GM12878 (cell line): Measurements from ENCODE around the gene DLG2. TPM values are rescaled to one million over a fixed set of nuclear protein-coding genes. Genes with fewer than 3 reads are reported as not detected.

ENCODE experiments used
- ATAC-seq: fragments of 200-7000 bp; cut with Tn5 transposase; 3 replicates; pipeline ENCODE4 v1.9.1; 2020; ENCODE audit warnings: mild to moderate bottlenecking, moderate library complexity
- BruUV-seq: library from RNA; stranded (reverse); fragments of 400-500 nt; replicated peaks from 2 replicates; lab custom pipeline; 2021; lab: Mats Ljungman, UMichigan
- CTCF ChIA-PET: fragments of 300-600 bp; sonication (Branson Sonifier 250); formaldehyde crosslinking; extraction: SDS; loops from one replicate; lab custom pipeline; 2021; ENCODE audit warnings: inconsistent platforms; lab: Yijun Ruan, JAX
- POLR2A ChIA-PET: fragments of 350-600 bp; formaldehyde crosslinking; extraction: SDS; loops from one replicate; lab custom pipeline; 2021; ENCODE audit warnings: inconsistent platforms; lab: Charles Lee
- RAD21 ChIA-PET: fragments of 300-600 bp; sonication (Branson Sonifier 250); formaldehyde crosslinking; loops from one replicate; lab custom pipeline; 2023; ENCODE audit warnings: antibody characterized with exemption; ENCODE audit not compliant: unreplicated experiment; lab: Charles Lee
- SMC1A ChIA-PET: fragments of 300-600 bp; sonication (Branson Sonifier 250); formaldehyde crosslinking; loops from one replicate; lab custom pipeline; 2023; ENCODE audit not compliant: unreplicated experiment, uncharacterized antibody; lab: Charles Lee
- DNase-seq: peaks from one replicate; pipeline ENCODE4 v3.0.0-alpha.2; 2011; ENCODE audit warnings: low read depth, low spot score
- FAIRE-seq: peaks from 3 replicates; lab custom pipeline; 2011; peaks lifted over from hg19 to GRCh38; lab: Jason Lieb, UNC
- H2AFZ ChIP-seq: 2 replicates; pipeline ENCODE4 v1.6.0; 2011; ENCODE audit warnings: low read depth, low read length, control low read depth; ENCODE audit not compliant: control insufficient read depth
- H3K27ac ChIP-seq: 2 replicates; pipeline ENCODE4 v1.5.1; 2011; ENCODE audit warnings: control low read depth; ENCODE audit not compliant: control insufficient read depth, insufficient read depth
- H3K27me3 ChIP-seq, 2 experiments: replicated peaks in 1 of 2; 2 replicates each; pipeline versions ENCODE4 v1.6.0 to v1.6.1; 2011; ENCODE audit warnings: low read length in 1 of 2; ENCODE audit not compliant: control insufficient read depth in 2 of 2, insufficient read depth in 2 of 2
- H3K36me3 ChIP-seq, 2 experiments: 2 replicates each; pipeline ENCODE4 v1.5.1; 2011; ENCODE audit warnings: low read length in 1 of 2; ENCODE audit not compliant: control insufficient read depth in 2 of 2, insufficient read depth in 2 of 2
- H3K4me1 ChIP-seq: 2 replicates; pipeline ENCODE4 v1.6.1; 2011; ENCODE audit warnings: mild to moderate bottlenecking, low read length, moderate library complexity, mixed read lengths; ENCODE audit not compliant: control insufficient read depth, insufficient read depth
- H3K4me2 ChIP-seq: 2 replicates; pipeline ENCODE4 v1.6.0; 2011; ENCODE audit warnings: control low read depth; ENCODE audit not compliant: control insufficient read depth, insufficient read depth
- H3K4me3 ChIP-seq: fragments of 200-600 bp; sonication (generic); 2 replicates; pipeline ENCODE4 v1.5.1; 2016
- H3K79me2 ChIP-seq: 2 replicates; pipeline ENCODE4 v1.6.0; 2011; ENCODE audit warnings: low read length; ENCODE audit not compliant: control insufficient read depth, insufficient read depth
- H3K9ac ChIP-seq: 2 replicates; pipeline ENCODE4 v1.8.0; 2011; ENCODE audit warnings: low read length, control low read depth, mixed read lengths; ENCODE audit not compliant: control insufficient read depth, insufficient read depth
- H3K9me3 ChIP-seq: replicated peaks from 3 replicates; pipeline ENCODE4 v1.5.1; 2011; ENCODE audit warnings: mild to moderate bottlenecking, low read length; ENCODE audit not compliant: control insufficient read depth, insufficient read depth
- H4K20me1 ChIP-seq: 2 replicates; pipeline ENCODE4 v1.6.0; 2011; ENCODE audit not compliant: control insufficient read depth, insufficient read depth
- EED ChIP-seq: sonication (generic); IDR thresholded peaks from 2 replicates; pipeline ENCODE4 v1.6.1; 2016; ENCODE audit warnings: antibody characterized with exemption, low read depth
- RCOR1 ChIP-seq: conservative IDR thresholded peaks from 2 replicates; pipeline ENCODE4 v1.6.1; 2012; ENCODE audit warnings: low read depth, low read length, improper control_type of control experiment
- SIX5 ChIP-seq: IDR thresholded peaks from 2 replicates; pipeline ENCODE4 v1.6.1; 2011; ENCODE audit warnings: mild to moderate bottlenecking, low read depth, low read length, moderate library complexity; ENCODE audit not compliant: severe bottlenecking
- TCF7 ChIP-seq: IDR thresholded peaks from 2 replicates; pipeline ENCODE4 v1.6.1; 2014; ENCODE audit warnings: antibody characterized with exemption, borderline replicate concordance
- WGBS: methylation state at CpG from one replicate; pipeline ENCODE4 v1.1.6; 2016; ENCODE audit warnings: low lambda C conversion rate; ENCODE audit not compliant: insufficient replicate concordance, insufficient coverage; ENCODE audit errors: missing lambda C conversion rate; 5-methylcytosine and 5-hydroxymethylcytosine counted together
- in situ Hi-C: fragments of 300-500 bp; cut with MboI; formaldehyde crosslinking; loops from 9 replicates; pipeline ENCODE4 v1.14.3; 2018; ENCODE audit warnings: mixed read lengths
- intact Hi-C: fragments of 100-400 bp; cut with micrococcal nuclease; formaldehyde crosslinking; loops from one replicate; pipeline ENCODE4 v1.14.2; 2022; ENCODE audit not compliant: unreplicated experiment
- polyA plus RNA-seq, 11 experiments: library from polyadenylated mRNA; depleted of rRNA in 4 of 11; unstranded in 6 of 11; stranded (reverse) in 5 of 11; fragments of >200 nt; fragmentation: Nextera tagmentation in 4 of 11; fragmentation: Illumina TruSeq in 1 of 11; extraction: Ambion mirVana in 4 of 11; extraction: Trizol in 1 of 11; gene quantifications; 1 replicate in 1 of 11; 2 replicates in 10 of 11; pipeline versions ENCODE4 v1.2.1 to v1.2.3, GENCODE V29; 2011 to 2016; ENCODE audit warnings: inconsistent platforms in 2 of 11, missing spikeins in 2 of 11, low read depth in 1 of 11
- total RNA-seq, 4 experiments: library from RNA; depleted of rRNA in 3 of 4; stranded (reverse); fragments of >200 nt in 3 of 4; fragmentation: Illumina TruSeq in 1 of 4; extraction: Trizol in 1 of 4; gene quantifications; 2 replicates each; pipeline versions ENCODE4 v1.2.1 to v1.2.3, GENCODE V29; 2013 to 2021

DLG2 gene
- total and polyA plus RNA-seq, 10 of the 15 experiments (the other 5 are each of a cell fraction or from before 2014, with no cell fraction given): 0.09 to 0.98 (median 0.35) TPM

- no peak for TF ChIP-seq RCOR1
- no peak for TF ChIP-seq TCF7
- SMC1A ChIA-PET: no interaction called here
Observed at GRCh38 chr11:84497981-84498411, 1129.1 kb downstream of the DLG2 start.

GRCh38 chr11:84497181-84497580 lies 1130.0 kb downstream of the DLG2 start:
- H3K9me3 ChIP-seq: no peaks in the 10 kb centered on the region
- H2AFZ ChIP-seq: no peak overlapping the region
- H3K27ac ChIP-seq: no peak overlapping the region
- FAIRE-seq (no peak), DNase-seq (no peak), ATAC-seq (no peak)
- BruUV-seq: no TSS peak
- H3K4me1 ChIP-seq: no peaks in the 10 kb centered on the region
- no peak overlapping the region for H3K9ac ChIP-seq
- in situ Hi-C loops: no loop called here
- no peak overlapping the region for H3K4me3 ChIP-seq
- no peaks in the 10 kb centered on the region for H4K20me1 ChIP-seq
- RAD21 ChIA-PET: no interaction called here
- SMC1A ChIA-PET: no interaction called here
- no peak overlapping the region for H3K4me2 ChIP-seq
- no peak for TF ChIP-seq EED
- TF ChIP-seq SIX5: no peak
- 95% methylated on average over 1 of the region's 1 CpG for WGBS
- intact Hi-C loops: no loop called here
- no peaks in the 10 kb centered on the region for H3K79me2 ChIP-seq
- no peaks in the 10 kb centered on the region for H3K36me3 ChIP-seq
- no peaks in the 10 kb centered on the region for H3K27me3 ChIP-seq
- POLR2A ChIA-PET: no interaction called here
- CTCF ChIA-PET: no interaction called here

More at GRCh38 chr11:84497981-84498411, 1129.1 kb downstream of the DLG2 start:
- 2% methylated on average over 4 of the region's 4 CpGs for WGBS
- intact Hi-C loops (no loop called here), in situ Hi-C loops (no loop called here)
- ATAC-seq (no peak), FAIRE-seq (no peak), DNase-seq (no peak)
- POLR2A ChIA-PET: no interaction called here
- H3K36me3 ChIP-seq: no peaks in the 10 kb centered on the region
- H3K27ac ChIP-seq: no peak overlapping the region
- H3K4me2 ChIP-seq: no peak overlapping the region
- no peaks in the 10 kb centered on the region for H4K20me1 ChIP-seq
- RAD21 ChIA-PET: no interaction called here
- H3K4me3 ChIP-seq: no peak overlapping the region
- no peaks in the 10 kb centered on the region for H3K79me2 ChIP-seq
- no peak overlapping the region for H3K9ac ChIP-seq
- H3K9me3 ChIP-seq: no peaks in the 10 kb centered on the region
- BruUV-seq: no TSS peak
- CTCF ChIA-PET: no interaction called here
- no peaks in the 10 kb centered on the region for H3K27me3 ChIP-seq
- H3K4me1 ChIP-seq: no peaks in the 10 kb centered on the region
- H2AFZ ChIP-seq: no peak overlapping the region
